HG02759 (cell line): ENCODE data around the gene FKBP1A.
A peak's percentile ranks its signal among the peaks of the same experiment; 100 is the strongest.

Source experiments
- ATAC-seq: cut with Tn5 transposase; IDR thresholded peaks from one replicate; pipeline ENCODE4 v1.9.1; 2021; ENCODE audit warnings: mild to moderate bottlenecking, moderate library complexity; ENCODE audit not compliant: unreplicated experiment

FKBP1A gene

DNA sequence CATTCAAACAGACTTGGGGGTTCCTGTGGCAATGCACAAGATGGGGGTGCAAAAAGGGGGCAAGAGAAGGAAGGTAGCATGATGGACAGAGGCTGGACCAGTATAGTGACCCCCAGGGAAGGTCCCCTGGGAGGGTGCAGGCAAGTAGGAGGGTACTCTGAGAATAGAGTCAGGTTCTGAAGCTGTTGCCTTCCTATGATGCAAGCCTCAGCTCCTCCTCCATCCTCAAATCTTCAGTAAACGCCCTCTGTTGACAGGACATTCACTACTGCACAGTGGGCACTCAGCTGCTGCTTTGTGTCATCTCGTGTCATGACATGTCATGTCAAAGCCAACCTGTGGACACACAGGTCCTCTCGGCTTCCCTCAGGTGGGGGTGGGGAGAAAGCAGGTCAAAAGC lies 58.1 kb downstream of the FKBP1A start:
- no peak for ATAC-seq

DNA sequence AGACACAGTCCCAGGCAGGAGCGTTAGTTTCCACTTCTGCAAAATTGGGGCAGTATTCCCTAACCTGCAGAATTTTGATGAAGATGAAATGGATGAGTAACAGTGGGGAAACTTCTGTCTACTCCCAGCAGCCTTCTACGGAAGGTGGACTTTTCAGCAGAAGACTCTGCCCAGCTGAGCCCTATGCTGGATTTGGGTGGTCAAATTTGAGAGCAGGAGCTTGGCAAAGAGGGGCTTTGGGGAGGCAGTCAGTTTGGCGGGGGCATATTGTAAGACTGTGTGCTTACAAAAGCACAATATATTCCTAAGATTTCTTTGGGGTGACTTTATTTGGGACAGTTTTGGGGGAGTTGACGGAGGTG lies 58.5 kb downstream of the FKBP1A start:
- no peak for ATAC-seq

DNA sequence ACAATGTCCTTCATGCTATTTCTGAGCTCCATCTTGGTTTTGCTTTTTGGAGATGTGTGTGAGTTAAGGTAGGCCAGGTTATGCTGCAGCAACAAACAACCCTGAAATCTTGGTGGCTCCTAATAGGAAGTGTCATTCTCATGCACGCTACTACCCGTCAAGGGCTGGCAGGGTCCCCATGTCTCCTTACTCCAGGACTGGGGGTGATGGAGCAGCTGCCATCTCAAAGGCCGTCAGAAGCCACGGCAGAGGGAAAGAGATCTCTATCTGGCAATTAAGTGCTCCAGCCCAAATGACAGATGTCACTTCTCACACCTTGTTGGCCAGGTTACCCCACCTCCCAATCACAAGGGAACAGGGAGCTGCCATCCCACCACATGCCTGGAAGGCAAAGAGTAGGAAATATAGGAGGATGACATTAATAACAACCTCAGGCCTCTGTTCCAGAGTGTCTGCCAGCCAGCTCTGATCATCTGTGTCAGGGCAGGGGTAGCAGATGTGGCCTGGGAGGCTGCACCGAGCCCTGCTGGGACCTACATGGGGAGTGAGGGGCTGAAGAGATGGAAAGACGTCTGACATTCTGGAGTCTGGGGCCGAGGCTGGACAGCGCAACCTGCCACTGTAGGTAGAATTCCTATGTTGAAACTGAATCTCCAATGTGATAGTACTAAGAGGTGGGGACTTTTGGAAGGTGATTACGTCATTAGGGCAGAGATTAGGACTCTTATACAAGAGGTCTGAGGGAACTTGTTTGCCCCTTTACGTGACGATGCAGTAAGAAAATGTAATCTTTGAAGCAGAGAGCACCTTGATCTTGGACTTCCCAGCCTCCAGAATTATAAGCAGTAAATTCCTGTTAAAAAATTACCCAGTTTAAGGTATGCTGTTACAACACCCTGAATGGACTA lies 59.1 kb downstream of the FKBP1A start:
- no peak for ATAC-seq

DNA sequence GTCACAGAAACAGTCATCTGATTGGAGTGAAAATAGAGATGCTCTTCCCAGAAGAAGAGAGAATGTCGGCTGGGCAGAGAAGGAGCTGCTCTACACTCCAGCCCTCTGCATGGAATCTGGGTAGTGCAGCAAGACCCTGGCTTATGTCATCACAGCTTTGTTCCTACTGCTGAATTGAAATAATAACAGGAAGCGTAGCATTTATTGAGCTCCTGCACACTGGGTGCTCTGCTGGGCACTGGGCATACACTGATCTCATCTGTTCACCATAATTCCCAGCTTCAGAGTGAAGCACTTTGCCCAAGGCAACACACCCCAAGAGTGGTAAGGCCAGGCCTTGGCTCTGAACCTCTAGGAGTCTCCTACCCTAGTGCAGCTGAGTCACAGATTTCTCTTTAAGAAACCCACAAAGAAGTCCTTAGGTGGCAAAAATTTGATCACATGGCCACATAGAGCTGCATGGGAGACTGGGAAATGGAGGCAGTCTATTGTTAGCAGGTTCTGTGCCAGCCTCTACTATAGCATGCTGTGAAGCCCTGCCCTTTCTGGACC lies 60.0 kb downstream of the FKBP1A start:
- no peak for ATAC-seq

DNA sequence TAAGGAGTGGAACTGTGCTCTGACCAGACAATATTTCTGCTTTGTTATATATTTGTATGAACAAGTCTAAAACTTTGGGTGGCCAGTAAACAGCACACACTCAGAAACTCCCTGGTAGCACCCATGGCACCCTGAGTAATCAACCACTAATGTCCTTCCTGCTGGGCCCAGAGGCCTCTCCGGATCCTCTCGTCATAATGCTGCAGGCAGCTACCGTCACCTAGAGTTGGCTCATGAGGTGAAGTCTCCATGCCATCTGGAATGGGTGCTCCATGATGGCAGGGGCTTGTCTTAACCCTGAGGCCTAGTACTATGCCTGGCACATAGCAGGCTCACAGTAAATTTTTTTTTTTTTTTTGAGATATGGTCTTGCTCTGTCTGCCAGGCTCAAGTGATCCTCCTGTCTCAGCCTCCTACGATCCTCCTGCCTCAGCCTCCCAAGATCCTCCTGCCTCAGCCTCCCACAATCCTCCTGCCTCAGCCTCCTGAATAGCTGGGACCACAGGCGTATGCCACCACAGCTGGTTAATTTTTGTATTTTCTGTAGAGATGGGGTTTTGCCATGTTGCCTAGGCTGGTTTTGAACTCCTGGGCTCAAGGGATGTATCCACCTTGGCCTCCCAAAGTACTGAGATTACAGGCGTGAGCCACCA lies 60.9 kb downstream of the FKBP1A start:
- ATAC-seq = no peak

DNA sequence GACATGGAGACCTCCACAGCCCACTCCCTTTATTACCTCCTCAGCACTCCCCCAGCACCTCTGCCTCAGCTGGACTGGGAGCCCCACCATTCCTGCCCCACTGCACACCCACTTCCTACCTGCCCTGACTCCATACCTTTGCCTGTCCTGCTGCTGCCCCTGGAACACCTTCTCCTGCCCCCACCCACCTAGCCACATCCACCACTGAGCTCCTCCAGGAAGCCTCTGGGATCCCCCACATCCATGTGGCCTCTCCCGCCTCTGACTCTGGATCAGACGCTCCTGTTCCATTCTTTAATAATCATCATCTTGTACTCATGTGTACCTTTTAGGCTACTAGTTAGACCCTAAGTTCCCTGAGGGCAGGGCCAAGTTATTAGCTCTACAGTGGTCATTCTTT lies 61.8 kb downstream of the FKBP1A start:
- no peak for ATAC-seq

DNA sequence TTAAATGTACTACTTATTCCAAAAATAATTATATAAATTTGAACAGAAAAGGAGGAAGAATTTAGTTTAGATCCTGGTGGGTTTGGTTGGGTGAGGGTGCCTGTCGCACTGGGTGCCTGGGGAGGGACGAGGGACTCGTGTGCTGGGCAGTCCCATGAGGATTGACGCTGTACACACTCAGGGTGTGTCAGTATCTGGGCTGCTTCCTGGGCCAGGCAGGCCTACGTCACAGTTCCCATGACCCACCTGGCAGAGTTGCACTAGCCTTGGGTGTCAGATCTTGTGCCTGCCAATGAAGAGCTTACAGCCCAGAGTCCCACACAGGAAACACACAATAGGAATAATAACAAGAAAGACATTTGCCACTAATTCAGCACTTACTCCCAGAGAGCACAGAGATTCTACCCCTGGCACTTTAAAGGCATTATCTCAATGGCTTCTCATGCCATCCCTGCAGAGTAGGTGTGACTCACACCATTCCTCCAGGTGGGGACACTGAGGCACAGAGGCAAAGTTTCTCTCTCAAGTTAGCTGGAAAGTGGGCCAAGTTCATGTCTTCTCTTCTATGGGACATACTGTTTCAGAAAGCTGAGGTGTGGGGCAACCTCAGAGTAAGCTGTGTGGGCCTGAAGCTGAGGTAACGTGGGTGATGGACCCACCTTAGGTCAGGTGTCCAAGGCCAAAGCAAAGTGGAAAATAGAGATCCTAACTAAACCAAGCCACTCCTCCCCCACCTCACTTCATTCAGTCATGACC lies 62.6 kb downstream of the FKBP1A start:
- ATAC-seq = no peak

DNA sequence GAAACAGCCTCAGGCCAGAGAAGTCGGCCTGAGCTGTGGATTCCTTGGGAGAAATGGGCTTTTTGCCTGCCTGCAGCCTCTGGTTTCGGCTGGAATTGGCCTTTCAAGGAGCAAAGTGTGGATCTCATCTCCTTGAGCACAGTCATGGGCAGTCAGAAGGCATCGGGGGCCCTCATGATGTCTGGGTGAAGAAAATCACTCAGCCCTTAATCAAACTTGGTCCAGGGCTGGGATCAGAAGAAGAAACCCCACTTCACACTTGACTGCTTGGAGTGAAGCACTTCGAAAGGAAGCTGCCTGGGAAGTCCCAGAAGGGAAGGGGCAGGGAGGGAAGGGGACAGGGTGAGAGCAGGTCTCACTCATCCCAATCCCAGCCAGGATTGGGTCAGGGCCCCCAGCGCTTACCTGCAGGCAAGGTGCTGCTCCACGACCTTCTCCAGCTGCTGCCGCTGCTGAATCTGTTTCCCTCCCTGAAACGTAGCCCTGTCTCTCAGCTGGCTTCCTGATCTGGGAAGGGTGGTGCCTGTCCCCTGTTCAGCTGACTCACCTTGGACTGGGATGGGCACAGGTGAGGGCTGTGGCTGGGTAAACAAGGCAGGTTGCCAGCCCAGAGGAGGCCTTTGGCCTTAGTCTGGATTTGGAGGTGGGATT lies 64.0 kb downstream of the FKBP1A start, which contains the start of gene SDCBP2:
SDCBP2 (minus strand) TSS at position 460 of the 651 bp plus-strand sequence. CDS start 8,723 bp downstream, outside the sequence.
- ATAC-seq = no peak

DNA sequence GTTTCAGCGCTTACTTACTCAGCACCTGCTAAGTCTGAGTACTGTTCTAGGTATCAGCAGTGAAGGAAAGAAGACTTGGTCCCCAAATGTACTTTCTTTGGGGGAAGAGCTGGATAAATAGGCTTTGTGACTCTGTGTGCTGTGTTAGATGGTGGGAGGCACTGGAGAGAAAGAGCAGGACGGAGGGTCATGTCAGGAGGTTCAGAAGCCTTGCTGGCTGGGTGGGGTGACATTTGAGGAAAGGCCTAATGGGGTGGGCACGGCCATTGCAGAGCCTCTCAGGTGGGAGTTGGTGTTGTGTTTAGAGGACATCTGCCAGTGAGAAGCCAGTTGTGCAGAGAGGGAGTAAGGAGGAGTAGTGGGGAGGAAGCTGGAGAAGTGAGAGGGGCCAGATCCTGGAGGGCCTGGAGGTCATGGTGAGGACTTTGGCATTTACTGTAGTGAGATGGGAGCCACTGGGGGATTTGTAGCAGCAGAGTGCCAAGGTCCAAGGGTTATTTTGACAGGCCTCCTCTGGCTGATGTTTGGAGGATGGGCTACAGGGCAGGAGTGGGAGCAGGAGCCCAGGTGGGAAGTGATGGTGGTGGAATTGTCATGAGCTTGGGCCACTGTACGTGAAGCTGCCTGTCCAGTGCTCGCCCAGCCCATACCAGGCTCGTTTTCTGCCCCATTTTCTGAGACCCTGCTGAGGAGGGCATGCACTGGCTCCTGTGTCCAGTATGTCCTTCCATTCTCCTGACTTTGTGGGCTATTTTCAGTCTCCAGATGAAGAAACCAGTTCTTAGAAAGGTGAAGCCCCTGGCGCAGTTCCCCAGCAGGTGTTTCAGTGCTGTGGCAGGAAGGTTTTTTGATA lies 64.8 kb downstream of the FKBP1A start:
- no peak for ATAC-seq

DNA sequence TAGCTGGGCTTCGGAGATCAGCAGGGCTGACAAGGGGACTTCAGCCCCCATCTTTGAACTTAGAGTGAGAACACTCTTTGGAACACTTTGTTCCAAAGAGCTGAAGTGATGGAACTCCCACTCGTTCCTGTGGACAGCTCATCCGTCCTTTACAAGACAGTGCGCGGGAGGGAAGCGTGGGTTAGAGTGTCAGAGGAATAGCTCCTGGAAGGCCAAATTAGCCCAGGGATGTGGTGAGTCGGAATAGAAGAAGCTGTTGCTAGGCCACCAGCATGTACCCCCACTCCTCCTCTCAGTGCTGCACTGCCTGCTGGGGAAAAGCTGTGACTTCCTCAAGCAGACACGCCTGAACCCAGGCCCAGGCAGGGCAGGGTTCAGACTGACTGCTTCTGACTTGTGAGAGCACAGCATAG lies 65.6 kb downstream of the FKBP1A start:
- ATAC-seq = no peak

DNA sequence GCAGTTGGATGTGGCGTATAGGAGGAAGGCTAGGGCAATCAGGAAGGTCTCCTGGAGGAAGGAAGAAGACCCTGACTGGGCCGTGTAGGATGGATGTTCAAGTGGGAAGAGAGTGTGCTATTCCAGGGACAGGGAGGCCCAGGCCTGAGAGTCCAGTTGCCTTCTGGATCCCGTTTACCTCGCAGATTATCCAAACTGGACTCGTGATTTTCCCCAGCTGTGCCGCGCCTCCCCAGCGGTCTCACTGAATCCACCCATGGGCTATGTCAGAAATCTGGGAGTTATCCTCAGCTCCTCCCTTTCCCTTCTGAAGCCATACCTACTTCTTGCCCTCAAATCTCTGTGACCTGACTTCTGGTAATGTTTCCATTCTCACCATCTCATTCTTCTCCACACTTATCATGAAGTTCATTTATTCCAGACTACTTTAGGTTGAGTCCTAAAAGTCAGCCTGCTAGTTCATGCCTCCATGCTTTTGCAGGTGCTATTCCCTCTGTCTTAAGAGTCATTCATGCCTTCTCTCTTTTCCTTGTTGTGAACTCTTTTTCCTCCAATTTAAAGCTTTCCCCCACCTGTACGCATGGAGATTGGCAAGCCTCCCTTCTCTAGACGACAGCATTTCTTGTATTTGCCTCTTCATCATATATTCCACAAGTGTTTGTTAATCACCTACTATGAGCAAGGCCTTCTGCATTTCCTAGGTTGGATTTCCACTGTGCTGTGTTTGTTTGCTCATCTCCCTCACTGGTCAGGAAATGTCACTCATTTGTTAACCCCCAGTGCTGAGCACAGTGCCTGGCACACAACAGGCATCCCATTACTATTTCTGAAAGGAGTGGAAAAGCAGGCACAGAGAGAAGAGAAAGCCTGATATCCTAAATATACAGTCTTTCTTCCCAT lies 66.6 kb downstream of the FKBP1A start:
- ATAC-seq = no peak

DNA sequence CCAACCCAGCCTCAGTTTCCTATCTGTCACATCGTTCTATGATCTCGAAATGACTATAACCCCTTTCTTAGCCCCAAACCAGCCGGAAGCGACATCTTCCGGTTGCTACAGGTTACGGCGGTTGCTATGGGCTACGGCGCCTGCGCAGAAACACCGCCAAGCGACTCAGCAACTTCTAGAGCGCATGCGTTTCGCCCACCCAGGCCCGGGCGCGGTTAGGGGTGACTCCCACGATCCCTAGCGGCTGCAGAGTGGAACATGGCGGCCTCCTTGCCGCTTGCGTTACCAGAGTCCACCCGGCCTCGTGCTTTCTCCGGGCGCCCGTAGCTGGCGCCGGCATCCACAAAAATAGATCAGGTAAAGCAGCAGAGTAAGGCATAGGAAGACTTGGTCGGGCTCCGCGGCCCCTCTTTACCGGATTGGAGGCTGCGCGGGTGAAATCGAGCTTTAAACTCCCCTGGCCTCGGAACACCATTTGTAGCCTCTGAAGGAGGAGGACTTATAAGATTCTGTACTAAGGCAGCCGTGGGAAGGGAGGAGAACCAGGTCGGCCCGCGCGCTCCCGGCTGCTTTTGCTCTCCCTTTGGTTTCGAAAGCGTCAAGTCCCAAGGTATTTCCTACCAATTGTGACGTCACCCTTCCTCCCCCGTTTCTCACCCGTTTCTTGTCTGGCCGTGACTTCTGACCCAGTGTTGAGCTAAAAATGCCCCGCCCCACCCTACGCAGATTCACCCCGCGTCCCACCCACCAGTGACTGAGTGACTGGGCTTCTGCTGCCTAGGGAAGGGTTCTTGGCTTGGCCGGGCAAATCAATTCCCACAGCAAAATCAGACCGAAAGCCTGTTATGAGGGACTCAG lies 67.5 kb downstream of the FKBP1A start:
- peak; percentile 89 for ATAC-seq

DNA sequence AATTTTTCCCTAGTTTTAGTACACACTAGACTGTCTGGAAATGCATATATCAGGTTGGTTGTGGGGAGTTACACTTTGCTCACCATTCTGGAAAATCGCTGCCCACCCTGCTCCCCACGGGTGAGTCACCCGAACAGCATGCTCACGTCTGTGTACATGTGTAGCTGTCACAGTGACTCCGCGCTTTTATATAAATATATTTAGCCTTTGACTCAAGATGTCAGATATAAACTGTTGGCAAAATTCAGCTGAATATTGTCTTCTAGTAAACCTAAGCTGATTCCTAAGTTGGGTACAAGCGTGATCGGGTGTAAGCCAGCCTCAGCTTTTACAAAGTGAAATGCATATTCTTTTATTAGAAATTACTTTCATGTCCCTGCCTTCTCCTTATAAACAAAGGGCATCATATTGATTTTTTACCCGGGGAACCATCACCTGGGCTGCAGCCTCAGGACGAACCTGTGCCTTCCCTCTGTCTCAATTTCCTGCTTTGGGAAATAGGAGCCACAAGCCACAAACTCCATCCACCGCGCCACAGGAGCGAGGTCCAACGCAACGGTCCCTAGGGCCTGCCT lies 68.2 kb downstream of the FKBP1A start:
- no peak for ATAC-seq

DNA sequence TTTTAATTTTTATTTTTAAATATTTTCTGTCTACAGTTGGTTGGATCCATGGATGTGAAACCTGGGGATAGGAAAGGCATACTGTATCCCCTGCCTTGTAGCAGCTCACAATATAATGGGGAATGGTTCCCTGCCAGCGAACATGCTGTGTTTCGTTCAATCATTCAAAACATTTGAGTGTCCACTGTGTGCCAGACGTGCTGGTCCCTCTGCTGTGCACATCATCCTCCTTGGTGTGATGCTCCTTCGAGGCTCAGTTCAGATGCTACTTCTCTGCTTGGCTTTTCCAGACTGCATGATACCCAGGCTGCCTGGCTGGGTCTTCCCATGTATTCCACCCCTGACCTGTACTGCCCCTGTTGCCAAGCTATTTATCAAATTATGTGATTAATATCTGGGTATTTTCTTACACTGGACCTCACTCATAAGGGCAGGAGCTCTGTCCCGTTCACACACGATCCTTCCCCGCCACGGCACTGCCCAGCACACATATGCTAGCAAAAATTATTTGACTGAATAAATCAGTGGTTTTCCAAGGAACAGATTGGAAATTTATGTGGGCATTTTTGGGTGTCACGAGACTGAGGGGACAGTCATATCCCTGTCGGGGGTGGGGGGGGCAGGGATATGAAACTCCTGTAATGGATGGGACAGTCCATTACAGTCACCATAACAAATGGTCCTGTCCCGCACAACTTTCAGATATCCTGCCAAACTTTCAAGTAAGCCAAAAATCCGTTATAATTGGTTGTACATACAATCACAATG lies 68.8 kb downstream of the FKBP1A start:
- ATAC-seq = no peak

DNA sequence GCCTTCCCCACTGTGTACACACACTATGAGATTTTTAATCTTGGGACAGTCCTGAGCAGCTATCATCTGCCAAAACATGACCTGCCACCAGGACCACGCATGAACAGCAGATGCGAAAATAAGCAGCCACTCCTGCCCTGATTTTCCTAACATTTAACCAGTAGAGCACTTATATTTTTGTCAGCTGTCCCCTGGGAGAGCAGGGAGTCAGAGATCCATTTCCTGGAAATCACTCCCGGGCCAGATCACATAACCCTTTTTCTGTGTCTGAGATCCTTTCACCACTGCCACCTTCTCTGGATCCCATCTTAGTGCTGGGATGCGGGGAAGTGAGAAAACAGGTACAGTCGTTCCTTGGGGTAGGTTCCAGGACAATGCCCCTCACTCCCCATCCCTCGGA lies 69.6 kb downstream of the FKBP1A start:
- ATAC-seq = no peak

DNA sequence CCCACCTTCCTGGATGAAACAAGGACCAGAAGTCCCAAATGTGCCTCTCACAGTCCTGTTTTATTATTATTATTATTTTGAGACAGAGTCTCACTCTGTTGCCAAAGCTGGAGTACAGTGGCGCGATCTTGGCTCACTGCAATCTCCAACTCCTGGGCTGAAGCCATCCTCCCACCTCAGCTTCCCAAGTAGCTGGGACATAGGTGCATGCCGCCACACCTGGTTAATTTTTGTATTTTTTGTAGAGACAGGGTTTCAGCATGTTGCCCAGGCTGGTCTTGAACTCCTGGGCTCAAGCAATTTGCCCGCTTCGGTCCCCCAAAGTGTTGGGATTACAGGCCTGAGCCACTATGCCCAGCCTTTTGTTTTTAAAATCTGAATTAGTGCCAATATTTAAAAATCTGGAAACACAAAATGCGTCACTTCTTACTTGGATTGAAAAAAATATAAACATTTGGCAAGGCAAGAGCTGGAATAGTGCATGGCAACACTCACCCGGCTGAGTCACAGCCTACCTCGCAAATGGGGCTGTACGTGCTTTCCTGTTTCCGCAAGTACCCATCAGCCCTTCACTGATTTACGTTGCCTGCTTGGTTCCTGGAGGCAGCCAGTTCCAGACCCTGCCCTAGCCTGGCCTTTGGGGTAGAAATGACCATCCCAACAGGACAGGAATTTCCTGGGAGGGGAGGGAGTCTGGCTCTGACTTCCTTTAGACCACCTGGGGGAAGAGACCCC lies 70.2 kb downstream of the FKBP1A start:
- no peak for ATAC-seq
